ENCODE data around the gene SPIRE1. TPM values are rescaled to one million over a fixed set of nuclear protein-coding genes. Genes with fewer than 3 reads are reported as not detected.
"Not testable (repeated sequence)": the region's sequence is repeated elsewhere in the genome, so short reads cannot be mapped to it uniquely, and the experiment has no call there.

SPIRE1 gene
- total RNA-seq, 4 donors from 2014 or later: 25.3 to 39.5 (median 30.6) TPM

GRCh38 chr18:12571630-12572029 lies 86.3 kb downstream of the SPIRE1 start:
- no peak for DNase-seq
- Histone ChIP-seq H3K36me3 (no peaks in the 10 kb centered on the region), H3K4me3 (replicated peaks in 1 of 3) (no peak overlapping the region), H3K27ac (no peak overlapping the region), H3K4me1 (no peaks in the 10 kb centered on the region), H3K27me3 (no peaks in the 10 kb centered on the region), H3K9me3 (no peaks in the 10 kb centered on the region)
- no peak for TF ChIP-seq POLR2A (IDR thresholded peaks at IDR 0.05)
- TF ChIP-seq CTCF (IDR thresholded peaks at IDR 0.05): no peak
- intact Hi-C loops (cut with DNase I): no loop called here
- 92 to 95% methylated on average over 2 of the region's 2 CpGs for WGBS, 2 donors

GRCh38 chr18:12569791-12570190 lies 88.1 kb downstream of the SPIRE1 start:
- no peak for DNase-seq
- Histone ChIP-seq H3K36me3 (no peaks in the 10 kb centered on the region), H3K27me3 (no peaks in the 10 kb centered on the region), H3K4me1 (no peaks in the 10 kb centered on the region), H3K27ac (no peak overlapping the region), H3K9me3 (no peaks in the 10 kb centered on the region), H3K4me3 (replicated peaks in 1 of 3) (no peak overlapping the region)
- intact Hi-C loops (cut with DNase I): no loop called here
- no peak for TF ChIP-seq CTCF (IDR thresholded peaks at IDR 0.05)
- TF ChIP-seq POLR2A (IDR thresholded peaks at IDR 0.05): no peak
- WGBS, 2 donors: 89 to 93% methylated on average over 2 of the region's 2 CpGs

DNA sequence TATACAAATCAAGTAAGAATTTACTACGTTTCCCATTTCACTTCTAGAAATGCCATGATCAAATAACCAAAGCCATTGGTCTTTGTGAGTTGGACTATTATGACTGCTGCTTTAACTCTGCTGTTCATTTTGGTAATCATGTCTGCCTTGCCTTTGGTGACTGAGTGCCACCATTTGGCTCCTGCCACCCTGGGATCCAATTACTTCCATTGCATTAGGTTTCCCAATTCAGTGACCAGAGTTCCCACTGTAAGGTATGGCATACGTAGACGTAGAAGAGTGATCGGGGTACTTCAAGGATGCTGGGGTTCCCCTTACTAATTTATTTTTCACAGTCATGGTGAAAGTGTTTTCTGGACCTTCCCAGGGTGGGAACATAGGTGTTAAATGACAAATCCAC lies 90.1 kb downstream of the SPIRE1 start:
- intact Hi-C loops (cut with DNase I): no loop called here
- Histone ChIP-seq H3K4me3 (replicated peaks in 1 of 3) (no peak overlapping the region), H3K27ac (no peak overlapping the region), H3K36me3 (no peaks in the 10 kb centered on the region), H3K4me1 (no peaks in the 10 kb centered on the region), H3K9me3 (no peaks in the 10 kb centered on the region), H3K27me3 (no peaks in the 10 kb centered on the region)
- DNase-seq: no peak
- WGBS, 2 donors: 93 to 97% methylated on average over 4 of the region's 4 CpGs
- TF ChIP-seq POLR2A (IDR thresholded peaks at IDR 0.05): no peak
- TF ChIP-seq CTCF (IDR thresholded peaks at IDR 0.05): no peak

- H3K4me3 ChIP-seq (replicated peaks in 1 of 3): no peak overlapping the region
- 96 to 98% methylated on average over 1 of the region's 1 CpG for WGBS, 2 donors
- no peaks in the 10 kb centered on the region for H3K9me3 ChIP-seq
- intact Hi-C loops (cut with DNase I): no loop called here
- DNase-seq: no peak
- H3K4me1 ChIP-seq: no peaks in the 10 kb centered on the region
- H3K36me3 ChIP-seq: no peaks in the 10 kb centered on the region
- H3K27ac ChIP-seq: no peak overlapping the region
- H3K27me3 ChIP-seq: no peaks in the 10 kb centered on the region
- no peak for TF ChIP-seq CTCF (IDR thresholded peaks at IDR 0.05)
- TF ChIP-seq POLR2A (IDR thresholded peaks at IDR 0.05): no peak
These were observed 93.0 kb downstream of the SPIRE1 start for GRCh38 chr18:12564861-12565260.

GRCh38 chr18:12564378-12564777 lies 93.5 kb downstream of the SPIRE1 start:
- intact Hi-C loops (cut with DNase I): no loop called here
- no peak for DNase-seq
- Histone ChIP-seq H3K4me3 (replicated peaks in 1 of 3) (no peak overlapping the region), H3K36me3 (no peaks in the 10 kb centered on the region), H3K9me3 (no peaks in the 10 kb centered on the region), H3K27me3 (no peaks in the 10 kb centered on the region), H3K27ac (no peak overlapping the region), H3K4me1 (no peaks in the 10 kb centered on the region)
- WGBS, 2 donors: 84 to 97% methylated on average over 2 of the region's 2 CpGs
- no peak for TF ChIP-seq POLR2A (IDR thresholded peaks at IDR 0.05)
- TF ChIP-seq CTCF (IDR thresholded peaks at IDR 0.05): no peak

DNA sequence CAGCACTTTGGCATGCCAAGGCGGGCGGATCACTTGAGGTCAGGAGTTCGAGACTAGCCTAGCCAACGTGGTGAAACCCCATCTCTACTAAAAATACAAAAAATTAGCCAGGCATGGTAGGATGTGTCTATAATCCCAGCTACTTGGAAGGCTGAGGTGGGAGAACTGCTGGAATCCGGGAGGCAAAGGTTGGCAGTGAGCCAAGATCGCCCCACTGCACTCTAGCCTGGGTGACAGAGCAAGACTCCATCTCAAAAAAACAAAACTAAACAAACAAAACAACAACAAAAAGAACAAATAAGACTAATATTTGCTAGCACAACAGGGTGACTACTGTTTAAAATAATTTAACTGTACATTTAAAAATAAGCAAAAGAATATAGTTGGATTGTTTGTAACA lies 97.3 kb downstream of the SPIRE1 start:
- intact Hi-C loops (cut with DNase I); H3K4me1 ChIP-seq; H3K36me3 ChIP-seq; H3K9me3 ChIP-seq; DNase-seq; H3K27me3 ChIP-seq; H3K4me3 ChIP-seq (replicated peaks in 1 of 3); H3K27ac ChIP-seq: not testable (repeated sequence)
- 78 to 80% methylated on average over 6 of the region's 6 CpGs for WGBS, 2 donors
